Measurements from ENCODE around the gene ARID4B.

ARID4B gene

GRCh38 chr1:235136111-235136510 is 191.9 kb downstream of the ARID4B start:
- peaks cover 72% of the 10 kb centered on the region for H3K36me3 Mint-ChIP-seq (ENCODE audit: low read depth)
- no peak overlapping the region for H3K4me3 Mint-ChIP-seq

DNA sequence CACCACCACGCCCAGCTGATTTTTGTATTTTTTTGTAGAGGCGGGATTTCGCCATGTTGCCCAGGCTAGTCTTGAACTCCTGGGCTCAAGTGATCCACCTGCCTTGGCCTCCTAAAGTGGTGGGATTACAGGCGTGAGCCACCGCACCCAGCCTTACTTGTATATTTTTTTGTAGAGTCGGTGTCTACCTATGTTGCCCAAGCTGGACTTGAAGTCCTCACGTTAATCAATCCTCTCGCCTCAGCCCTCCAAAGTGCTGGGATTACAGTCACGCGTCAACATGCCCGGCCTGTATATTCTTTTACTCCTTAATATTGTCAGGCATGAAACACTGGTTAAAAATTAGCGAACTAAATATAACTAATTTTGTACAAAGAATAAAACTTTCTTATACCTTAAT is 193.8 kb downstream of the ARID4B start:
- Mint-ChIP-seq H3K27ac (no peak overlapping the region), H3K4me1 (peaks cover under 1% of the 10 kb centered on the region), H3K9me3 (no peaks in the 10 kb centered on the region), H3K27me3 (ENCODE audit: low read depth, poor library complexity) (no peaks in the 10 kb centered on the region), H3K36me3 (ENCODE audit: low read depth) (peaks cover 71% of the 10 kb centered on the region), H3K4me3 (no peak overlapping the region)
- no peak for DNase-seq
- TF ChIP-seq, protein P1, sequence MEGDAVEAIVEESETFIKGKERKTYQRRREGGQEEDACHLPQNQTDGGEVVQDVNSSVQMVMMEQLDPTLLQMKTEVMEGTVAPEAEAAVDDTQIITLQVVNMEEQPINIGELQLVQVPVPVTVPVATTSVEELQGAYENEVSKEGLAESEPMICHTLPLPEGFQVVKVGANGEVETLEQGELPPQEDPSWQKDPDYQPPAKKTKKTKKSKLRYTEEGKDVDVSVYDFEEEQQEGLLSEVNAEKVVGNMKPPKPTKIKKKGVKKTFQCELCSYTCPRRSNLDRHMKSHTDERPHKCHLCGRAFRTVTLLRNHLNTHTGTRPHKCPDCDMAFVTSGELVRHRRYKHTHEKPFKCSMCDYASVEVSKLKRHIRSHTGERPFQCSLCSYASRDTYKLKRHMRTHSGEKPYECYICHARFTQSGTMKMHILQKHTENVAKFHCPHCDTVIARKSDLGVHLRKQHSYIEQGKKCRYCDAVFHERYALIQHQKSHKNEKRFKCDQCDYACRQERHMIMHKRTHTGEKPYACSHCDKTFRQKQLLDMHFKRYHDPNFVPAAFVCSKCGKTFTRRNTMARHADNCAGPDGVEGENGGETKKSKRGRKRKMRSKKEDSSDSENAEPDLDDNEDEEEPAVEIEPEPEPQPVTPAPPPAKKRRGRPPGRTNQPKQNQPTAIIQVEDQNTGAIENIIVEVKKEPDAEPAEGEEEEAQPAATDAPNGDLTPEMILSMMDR (IDR thresholded peaks at IDR 0.05) = no peak

More at GRCh38 chr1:235136111-235136510, 191.9 kb downstream of the ARID4B start:
- H3K27me3 Mint-ChIP-seq (ENCODE audit: low read depth, poor library complexity) = no peaks in the 10 kb centered on the region
- DNase-seq = no peak
- no peak overlapping the region for H3K27ac Mint-ChIP-seq
- TF ChIP-seq, protein P1 (IDR thresholded peaks at IDR 0.05) = no peak
- H3K9me3 Mint-ChIP-seq = no peaks in the 10 kb centered on the region
- no peaks in the 10 kb centered on the region for H3K4me1 Mint-ChIP-seq

DNA sequence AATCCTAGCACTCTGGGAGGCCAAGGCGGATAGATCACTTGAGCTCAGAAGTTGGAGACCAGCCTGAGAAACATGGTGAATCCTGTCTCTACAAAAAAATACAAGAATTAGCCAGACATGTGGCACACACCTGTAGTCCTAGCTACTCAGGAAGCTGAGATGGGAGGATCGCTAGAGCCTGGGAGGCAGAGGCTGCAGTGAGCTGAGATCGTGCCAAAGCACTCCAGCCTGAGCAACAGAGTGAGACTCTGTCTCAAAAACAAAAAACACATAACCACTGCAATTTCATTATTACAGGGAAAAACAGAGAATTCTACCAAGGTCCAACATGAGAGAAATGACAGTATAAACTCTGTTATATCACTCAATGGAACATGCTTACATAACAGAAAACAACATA is 194.9 kb downstream of the ARID4B start:
- Mint-ChIP-seq H3K27me3 (ENCODE audit: low read depth, poor library complexity) (no peaks in the 10 kb centered on the region), H3K36me3 (ENCODE audit: low read depth) (peaks cover 62% of the 10 kb centered on the region), H3K4me3 (no peak overlapping the region), H3K4me1 (peaks cover 4% of the 10 kb centered on the region), H3K9me3 (no peaks in the 10 kb centered on the region), H3K27ac (no peak overlapping the region)
- DNase-seq = no peak
- TF ChIP-seq, protein P1 (IDR thresholded peaks at IDR 0.05) = no peak

- Mint-ChIP-seq H3K27ac (no peak overlapping the region), H3K9me3 (no peaks in the 10 kb centered on the region), H3K4me3 (no peak overlapping the region), H3K4me1 (peaks cover 15% of the 10 kb centered on the region), H3K27me3 (ENCODE audit: low read depth, poor library complexity) (no peaks in the 10 kb centered on the region), H3K36me3 (ENCODE audit: low read depth) (peaks cover 58% of the 10 kb centered on the region)
- TF ChIP-seq, protein P1 (IDR thresholded peaks at IDR 0.05) = no peak
- DNase-seq = no peak
These were observed 196.0 kb downstream of the ARID4B start for GRCh38 chr1:235131961-235132360.

DNA sequence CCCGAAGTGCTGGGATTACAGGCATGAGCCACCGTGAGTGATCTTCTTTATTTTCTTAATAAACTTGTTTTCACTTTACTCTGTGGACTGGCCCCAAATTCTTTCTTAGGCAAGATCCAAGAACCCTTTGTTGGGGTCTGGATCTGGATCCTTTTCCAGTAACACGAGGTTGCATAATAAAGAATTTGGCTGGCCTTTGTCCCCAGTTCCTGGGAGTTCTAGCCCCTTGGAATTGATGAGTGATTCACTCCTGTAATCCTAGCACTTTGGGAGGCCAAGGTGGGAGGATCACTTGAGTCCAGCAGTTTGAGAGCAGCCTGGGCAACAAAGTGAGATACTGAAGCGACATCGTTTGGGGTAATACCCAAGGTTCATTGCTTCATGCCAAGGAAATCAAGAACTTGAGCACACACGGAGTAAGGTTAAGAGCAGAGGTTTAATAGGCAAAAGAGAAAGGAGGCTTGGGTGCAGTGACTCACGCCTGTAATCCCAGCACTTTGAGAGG is 197.2 kb downstream of the ARID4B start:
- Mint-ChIP-seq H3K27ac (peak overlapping the region; percentile 88), H3K27me3 (ENCODE audit: low read depth, poor library complexity) (no peaks in the 10 kb centered on the region), H3K4me3 (no peak overlapping the region), H3K36me3 (ENCODE audit: low read depth) (peaks cover 58% of the 10 kb centered on the region), H3K9me3 (no peaks in the 10 kb centered on the region), H3K4me1 (peaks cover 21% of the 10 kb centered on the region)
- TF ChIP-seq, protein P1 (IDR thresholded peaks at IDR 0.05) = no peak
- no peak for DNase-seq

GRCh38 chr1:235129774-235130570 is 198.0 kb downstream of the ARID4B start:
- peak overlapping the region; percentile 39 for H3K27ac Mint-ChIP-seq
- H3K36me3 Mint-ChIP-seq (ENCODE audit: low read depth) = peaks cover 52% of the 10 kb centered on the region
- no peak for DNase-seq

More at GRCh38 chr1:235129774-235130570, 198.0 kb downstream of the ARID4B start:
- Mint-ChIP-seq H3K4me3 (peak overlapping the region; percentile 4), H3K9me3 (no peaks in the 10 kb centered on the region), H3K4me1 (peaks cover 21% of the 10 kb centered on the region), H3K27me3 (ENCODE audit: low read depth, poor library complexity) (no peaks in the 10 kb centered on the region)
- TF ChIP-seq, protein P1 (IDR thresholded peaks at IDR 0.05) = no peak

Measured in nephron progenitor cell (in vitro differentiated cells).